ENCODE results near the gene FOXJ2. TPM values are rescaled to one million over a fixed set of nuclear protein-coding genes. Genes with fewer than 3 reads are reported as not detected.
"Not testable (repeated sequence)": the region's sequence is repeated elsewhere in the genome, so short reads cannot be mapped to it uniquely, and the experiment has no call there.

Gene FOXJ2
- total RNA-seq, 2 donors from 2014 or later = 10.8 to 21.2 TPM

GRCh38 chr12:8004897-8005296, 27.6 kb upstream of the FOXJ2 start:
- H3K4me1 Mint-ChIP-seq; H3K4me3 ChIP-seq (ENCODE audit: low read length); H3K36me3 Mint-ChIP-seq (ENCODE audit: low read depth); H3K4me3 Mint-ChIP-seq; H3K9me3 ChIP-seq (ENCODE audit: control insufficient read depth, low read length); H3K27me3 ChIP-seq (ENCODE audit: control insufficient read depth, insufficient read depth, low read length, poor library complexity, severe bottlenecking); H3K36me3 ChIP-seq (ENCODE audit: control insufficient read depth, insufficient read depth, low read length); DNase-seq; H3K4me1 ChIP-seq (ENCODE audit: control insufficient read depth, insufficient read depth, low read length); H3K9ac ChIP-seq (ENCODE audit: extremely low read depth, low read length, poor library complexity, severe bottlenecking); H3K27ac Mint-ChIP-seq; H3K27me3 Mint-ChIP-seq (ENCODE audit: insufficient read depth); H3K27ac ChIP-seq (ENCODE audit: low read depth, low read length); H3K9me3 Mint-ChIP-seq: not testable (repeated sequence)
- WGBS, 2 experiments (ENCODE audit: insufficient coverage in 1 of 2, insufficient read length in 1 of 2) = 96 to 100% methylated on average over 4 of the region's 4 CpGs

- no peak overlapping the region for H3K4me3 ChIP-seq (ENCODE audit: low read length)
- no peaks in the 10 kb centered on the region for H3K36me3 ChIP-seq (ENCODE audit: control insufficient read depth, insufficient read depth, low read length)
- Mint-ChIP-seq H3K9me3 (no peaks in the 10 kb centered on the region), H3K27me3 (ENCODE audit: insufficient read depth) (peaks cover 17% of the 10 kb centered on the region), H3K4me1 (no peaks in the 10 kb centered on the region), H3K27ac (no peak overlapping the region), H3K36me3 (ENCODE audit: low read depth) (no peaks in the 10 kb centered on the region), H3K4me3 (no peak overlapping the region)
- H3K4me1 ChIP-seq (ENCODE audit: control insufficient read depth, insufficient read depth, low read length) = no peaks in the 10 kb centered on the region
- no peak overlapping the region for H3K9ac ChIP-seq (ENCODE audit: extremely low read depth, low read length, poor library complexity, severe bottlenecking)
- no peak for DNase-seq
- H3K9me3 ChIP-seq (ENCODE audit: control insufficient read depth, low read length) = no peaks in the 10 kb centered on the region
- no peak for TF ChIP-seq CTCF (conservative IDR thresholded peaks at IDR 0.05)
- 92 to 100% methylated on average over 7 of the region's 7 CpGs for WGBS, 2 experiments (ENCODE audit: insufficient coverage in 1 of 2, insufficient read length in 1 of 2)
- no peak overlapping the region for H3K27ac ChIP-seq (ENCODE audit: low read depth, low read length)
- H3K27me3 ChIP-seq (ENCODE audit: control insufficient read depth, insufficient read depth, low read length, poor library complexity, severe bottlenecking) = no peaks in the 10 kb centered on the region
Measured at GRCh38 chr12:8011331-8011730, 21.2 kb upstream of the FOXJ2 start.

GRCh38 chr12:8012651-8013309, 19.7 kb upstream of the FOXJ2 start:
- Histone ChIP-seq H3K9me3 (ENCODE audit: control insufficient read depth, low read length) (no peaks in the 10 kb centered on the region), H3K27me3 (ENCODE audit: control insufficient read depth, insufficient read depth, low read length, poor library complexity, severe bottlenecking) (no peaks in the 10 kb centered on the region), H3K4me1 (ENCODE audit: control insufficient read depth, insufficient read depth, low read length) (no peaks in the 10 kb centered on the region), H3K9ac (ENCODE audit: extremely low read depth, low read length, poor library complexity, severe bottlenecking) (no peak overlapping the region), H3K27ac (ENCODE audit: low read depth, low read length) (no peak overlapping the region), H3K4me3 (ENCODE audit: low read length) (no peak overlapping the region), H3K36me3 (ENCODE audit: control insufficient read depth, insufficient read depth, low read length) (no peaks in the 10 kb centered on the region)
- TF ChIP-seq CTCF (conservative IDR thresholded peaks at IDR 0.05) = no peak
- Mint-ChIP-seq H3K4me1 (no peaks in the 10 kb centered on the region), H3K4me3 (no peak overlapping the region), H3K27ac (no peak overlapping the region), H3K36me3 (ENCODE audit: low read depth) (no peaks in the 10 kb centered on the region), H3K9me3 (no peaks in the 10 kb centered on the region), H3K27me3 (ENCODE audit: insufficient read depth) (peaks cover 27% of the 10 kb centered on the region)
- DNase-seq = no peak
- WGBS, 2 experiments (ENCODE audit: insufficient coverage in 1 of 2, insufficient read length in 1 of 2) = 92% methylated on average over 7 of the region's 7 CpGs

GRCh38 chr12:8014836-8015235, 17.7 kb upstream of the FOXJ2 start:
- Histone ChIP-seq H3K27me3 (ENCODE audit: control insufficient read depth, insufficient read depth, low read length, poor library complexity, severe bottlenecking) (no peaks in the 10 kb centered on the region), H3K9ac (ENCODE audit: extremely low read depth, low read length, poor library complexity, severe bottlenecking) (no peak overlapping the region), H3K9me3 (ENCODE audit: control insufficient read depth, low read length) (no peaks in the 10 kb centered on the region), H3K27ac (ENCODE audit: low read depth, low read length) (no peak overlapping the region), H3K4me1 (ENCODE audit: control insufficient read depth, insufficient read depth, low read length) (no peaks in the 10 kb centered on the region), H3K4me3 (ENCODE audit: low read length) (no peak overlapping the region), H3K36me3 (ENCODE audit: control insufficient read depth, insufficient read depth, low read length) (no peaks in the 10 kb centered on the region)
- TF ChIP-seq CTCF (conservative IDR thresholded peaks at IDR 0.05) = no peak
- H3K36me3 Mint-ChIP-seq (ENCODE audit: low read depth) = no peaks in the 10 kb centered on the region
- 86 to 87% methylated on average over 15 to 18 of the region's 18 CpGs for WGBS, 2 experiments (ENCODE audit: insufficient coverage in 1 of 2, insufficient read length in 1 of 2)
- H3K27me3 Mint-ChIP-seq (ENCODE audit: insufficient read depth) = peaks cover 41% of the 10 kb centered on the region
- H3K9me3 Mint-ChIP-seq = no peaks in the 10 kb centered on the region
- peaks cover 4% of the 10 kb centered on the region for H3K4me1 Mint-ChIP-seq
- no peak overlapping the region for H3K27ac Mint-ChIP-seq
- H3K4me3 Mint-ChIP-seq = no peak overlapping the region
- DNase-seq = peak; percentile 76

GRCh38 chr12:8018213-8018612, 14.3 kb upstream of the FOXJ2 start:
- H3K36me3 ChIP-seq (ENCODE audit: control insufficient read depth, insufficient read depth, low read length); DNase-seq; H3K9me3 ChIP-seq (ENCODE audit: control insufficient read depth, low read length); H3K27ac Mint-ChIP-seq; H3K9me3 Mint-ChIP-seq; H3K4me1 ChIP-seq (ENCODE audit: control insufficient read depth, insufficient read depth, low read length); H3K9ac ChIP-seq (ENCODE audit: extremely low read depth, low read length, poor library complexity, severe bottlenecking); H3K36me3 Mint-ChIP-seq (ENCODE audit: low read depth); H3K27ac ChIP-seq (ENCODE audit: low read depth, low read length); H3K4me1 Mint-ChIP-seq; H3K27me3 ChIP-seq (ENCODE audit: control insufficient read depth, insufficient read depth, low read length, poor library complexity, severe bottlenecking): not testable (repeated sequence)
- WGBS, 2 experiments (ENCODE audit: insufficient coverage in 1 of 2, insufficient read length in 1 of 2) = 69 to 74% methylated on average over 11 to 14 of the region's 16 CpGs
- Mint-ChIP-seq H3K27me3 (ENCODE audit: insufficient read depth) (peaks cover 43% of the 10 kb centered on the region), H3K4me3 (peak overlapping the region; percentile 61)
- H3K4me3 ChIP-seq (ENCODE audit: low read length) = peak overlapping the region; percentile 85

All from endodermal cell (in vitro differentiated cells).